Measurements from ENCODE around the gene CCM2. TPM values are rescaled to one million over a fixed set of nuclear protein-coding genes. Genes with fewer than 3 reads are reported as not detected.

CCM2 gene
- total and polyA plus RNA-seq, 10 donors: 67.8 to 108 (median 83.8) TPM

- TF ChIP-seq POLR2A (IDR thresholded peaks at IDR 0.05) (no peak), POLR2AphosphoS5 (IDR thresholded peaks at IDR 0.05) (no peak)
- H3K9me3 ChIP-seq: no peaks in the 10 kb centered on the region
- H3K27me3 ChIP-seq (replicated peaks in 1 of 7): no peaks in the 10 kb centered on the region
- DNase-seq: no peak
- WGBS, 5 donors: 73 to 80% (median 78%) methylated on average over 5 of the region's 5 CpGs
- H3K4me1 ChIP-seq: peaks cover 0 to 40% (median 0%) of the 10 kb centered on the region in 6 donors
- peaks cover 0 to 100% (median 62%) of the 10 kb centered on the region in 6 donors for H3K36me3 ChIP-seq
- intact Hi-C loops (cut with DNase I; ENCODE audit: low total_unique reads): no loop called here
- H3K4me3 ChIP-seq: no peak overlapping the region
- no peak overlapping the region for H3K27ac ChIP-seq
These were observed 44.3 kb downstream of the CCM2 start for GRCh38 chr7:45044338-45044737.

- H3K4me1 ChIP-seq: peaks cover 0 to 67% (median 6%) of the 10 kb centered on the region in 6 donors
- whole genome bisulfite sequencing, 5 donors: 86 to 100% (median 94%) methylated on average over 1 of the region's 1 CpG
- no peaks in the 10 kb centered on the region for H3K9me3 ChIP-seq
- no peak for DNase-seq
- intact Hi-C loops (cut with DNase I; ENCODE audit: low total_unique reads): no loop called here
- TF ChIP-seq POLR2A (IDR thresholded peaks at IDR 0.05) (no peak), POLR2AphosphoS5 (IDR thresholded peaks at IDR 0.05) (no peak), CTCF (IDR thresholded peaks at IDR 0.05 in 8 of 11, conservative IDR thresholded peaks at IDR 0.05 in 3 of 11) (no peak)
- H3K4me3 ChIP-seq: no peak overlapping the region
- H3K27ac ChIP-seq: no peak overlapping the region
- no peaks in the 10 kb centered on the region for H3K27me3 ChIP-seq (replicated peaks in 1 of 7)
- H3K36me3 ChIP-seq: peaks cover 0 to 100% (median 41%) of the 10 kb centered on the region in 6 donors
These were observed 48.7 kb downstream of the CCM2 start for GRCh38 chr7:45048748-45049147.

GRCh38 chr7:45050198-45050597 lies 50.2 kb downstream of the CCM2 start:
- 66 to 80% (median 78%) methylated on average over 2 of the region's 2 CpGs for WGBS, 5 donors
- Histone ChIP-seq H3K27me3 (replicated peaks in 1 of 7) (no peaks in the 10 kb centered on the region), H3K4me1 (peaks cover 0 to 67% (median 4%) of the 10 kb centered on the region in 6 donors), H3K36me3 (peaks cover 0 to 98% (median 42%) of the 10 kb centered on the region in 6 donors), H3K27ac (no peak overlapping the region), H3K9me3 (no peaks in the 10 kb centered on the region), H3K4me3 (no peak overlapping the region)
- intact Hi-C loops (cut with DNase I; ENCODE audit: low total_unique reads): no loop called here
- no peak for DNase-seq
- TF ChIP-seq POLR2AphosphoS5 (IDR thresholded peaks at IDR 0.05) (no peak), CTCF (IDR thresholded peaks at IDR 0.05 in 8 of 11, conservative IDR thresholded peaks at IDR 0.05 in 3 of 11) (no peak), POLR2A (IDR thresholded peaks at IDR 0.05) (no peak)

- WGBS, 5 donors: 87 to 98% (median 97%) methylated on average over 3 of the region's 3 CpGs
- Histone ChIP-seq H3K4me3 (no peak overlapping the region), H3K27ac (peak overlapping the region in 1 of 8 donors; percentile 10), H3K4me1 (peaks cover 0 to 79% (median 4%) of the 10 kb centered on the region in 6 donors), H3K9me3 (no peaks in the 10 kb centered on the region), H3K27me3 (replicated peaks in 1 of 7) (no peaks in the 10 kb centered on the region), H3K36me3 (peaks cover 0 to 94% (median 29%) of the 10 kb centered on the region in 6 donors)
- intact Hi-C loops (cut with DNase I; ENCODE audit: low total_unique reads): no loop called here
- TF ChIP-seq POLR2AphosphoS5 (IDR thresholded peaks at IDR 0.05): peak in 1 of 3 donors; percentile 2
- no peak for TF ChIP-seq CTCF (IDR thresholded peaks at IDR 0.05 in 8 of 11, conservative IDR thresholded peaks at IDR 0.05 in 3 of 11)
- no peak for DNase-seq
These were observed 52.0 kb downstream of the CCM2 start for GRCh38 chr7:45052011-45052410.

- no peak overlapping the region for H3K4me3 ChIP-seq
- 63 to 99% (median 89%) methylated on average over 6 of the region's 6 CpGs for WGBS, 5 donors
- peaks cover 0 to 85% (median 9%) of the 10 kb centered on the region in 6 donors for H3K4me1 ChIP-seq
- no peaks in the 10 kb centered on the region for H3K27me3 ChIP-seq (replicated peaks in 1 of 7)
- DNase-seq: peak; percentile 34
- TF ChIP-seq CTCF (IDR thresholded peaks at IDR 0.05 in 8 of 11, conservative IDR thresholded peaks at IDR 0.05 in 3 of 11) (no peak), POLR2AphosphoS5 (IDR thresholded peaks at IDR 0.05) (no peak), POLR2A (IDR thresholded peaks at IDR 0.05) (no peak)
- no peak overlapping the region for H3K27ac ChIP-seq
- H3K9me3 ChIP-seq: no peaks in the 10 kb centered on the region
- H3K36me3 ChIP-seq: peaks cover 0 to 91% (median 17%) of the 10 kb centered on the region in 6 donors
- intact Hi-C loops (cut with DNase I; ENCODE audit: low total_unique reads): no loop called here
These were observed 53.4 kb downstream of the CCM2 start for GRCh38 chr7:45053401-45053800.
